IPS DF 6.9 (cell line): ENCODE results near the gene ADTRP.

Experiments
- DNase-seq: peaks from one replicate; pipeline ENCODE4 v3.0.0-alpha.2; 2013; ENCODE audit warnings: low read depth, low spot score
- H3K27ac ChIP-seq: one replicate; pipeline ENCODE4 v1.5.1; 2013; ENCODE audit warnings: low read length, control low read depth
- H3K27me3 ChIP-seq: 2 replicates; pipeline ENCODE4 v1.6.1; 2013; ENCODE audit warnings: mild to moderate bottlenecking, low read length; ENCODE audit not compliant: control insufficient read depth, insufficient read depth
- H3K36me3 ChIP-seq: 2 replicates; pipeline ENCODE4 v1.6.1; 2013; ENCODE audit warnings: low read length; ENCODE audit not compliant: control insufficient read depth, insufficient read depth
- H3K4me1 ChIP-seq: 2 replicates; pipeline ENCODE4 v1.6.1; 2013; ENCODE audit warnings: low read length; ENCODE audit not compliant: control insufficient read depth, insufficient read depth
- H3K4me3 ChIP-seq: 2 replicates; pipeline ENCODE4 v1.5.1; 2013; ENCODE audit warnings: mild to moderate bottlenecking, low read length
- H3K9me3 ChIP-seq: 2 replicates; pipeline ENCODE4 v1.6.1; 2013; ENCODE audit warnings: low read length, inconsistent platforms; ENCODE audit not compliant: control insufficient read depth, insufficient read depth
- WGBS: extraction: QIAGEN DNeasy Blood & Tissue Kit; methylation state at CpG from one replicate; pipeline ENCODE4 v1.1.7; 2013; ENCODE audit warnings: mixed read lengths, missing lambda C conversion rate; ENCODE audit not compliant: insufficient read length, insufficient coverage; 5-methylcytosine and 5-hydroxymethylcytosine counted together

The ADTRP gene

GRCh38 chr6:11758878-11759277 is 19.7 kb downstream of the ADTRP start:
- no peaks in the 10 kb centered on the region; the same call in 1 of the 2 replicates for H3K4me1 ChIP-seq
- no peaks in the 10 kb centered on the region for H3K9me3 ChIP-seq
- no peak overlapping the region for H3K4me3 ChIP-seq
- no peaks in the 10 kb centered on the region for H3K27me3 ChIP-seq
- 0 out of 2 replicates have a peak, but pooled peaks cover 2% of the 10 kb centered on the region for H3K36me3 ChIP-seq
- WGBS, result no CpG with 5 or more reads among the region's 4 CpGs
- DNase-seq, result no peak
- H3K27ac ChIP-seq, result no peak overlapping the region

DNA sequence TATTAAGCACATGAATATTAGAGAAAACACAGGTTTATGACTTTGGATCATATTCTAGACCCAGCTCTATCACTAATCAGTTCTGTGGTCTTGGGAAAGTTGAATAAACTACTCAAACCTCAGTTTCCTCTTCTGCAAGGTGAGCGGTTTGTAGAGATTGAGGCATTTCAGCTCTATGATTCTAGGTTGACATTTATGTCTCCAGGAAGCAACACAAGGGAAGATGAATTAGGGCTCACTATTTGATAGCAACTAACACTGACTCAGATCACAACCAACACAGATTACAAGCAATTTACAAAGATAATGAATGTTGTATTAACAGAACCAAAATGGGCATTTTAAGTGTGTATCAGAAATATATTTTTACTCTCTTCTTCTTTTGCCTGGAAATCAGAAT is 21.9 kb downstream of the ADTRP start:
- DNase-seq, result no peak
- Histone ChIP-seq H3K4me1 (no peaks in the 10 kb centered on the region; the same call in 1 of the 2 replicates), H3K9me3 (no peaks in the 10 kb centered on the region), H3K27me3 (no peaks in the 10 kb centered on the region), H3K36me3 (0 out of 2 replicates have a peak, but pooled peaks cover 2% of the 10 kb centered on the region), H3K27ac (no peak overlapping the region), H3K4me3 (no peak overlapping the region)
- no CpG with 5 or more reads among the region's 1 CpG for WGBS

DNA sequence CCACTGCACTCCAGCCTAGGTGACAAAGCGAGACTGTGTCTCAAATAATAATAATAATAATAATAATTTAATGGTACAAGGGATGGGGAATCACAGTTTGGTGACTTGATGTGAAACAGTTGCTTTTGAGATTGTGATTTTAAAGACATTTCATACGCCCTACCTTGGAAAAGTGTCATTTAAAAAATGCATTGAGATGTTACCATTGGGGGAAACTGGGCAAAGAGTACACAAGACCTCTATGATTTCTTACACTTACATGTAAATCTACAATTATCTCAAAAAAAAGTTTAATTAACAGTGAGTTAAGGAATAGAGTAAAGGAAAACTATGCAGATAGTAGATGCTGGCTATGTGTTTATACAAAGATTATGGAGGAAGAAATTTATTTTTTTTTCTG is 22.3 kb downstream of the ADTRP start:
- no peak overlapping the region for H3K4me3 ChIP-seq
- no peaks in the 10 kb centered on the region; the same call in 1 of the 2 replicates for H3K4me1 ChIP-seq
- WGBS, result no CpG with 5 or more reads among the region's 2 CpGs
- no peak for DNase-seq
- H3K27me3 ChIP-seq, result no peaks in the 10 kb centered on the region
- no peaks in the 10 kb centered on the region for H3K9me3 ChIP-seq
- no peak overlapping the region for H3K27ac ChIP-seq
- H3K36me3 ChIP-seq, result 0 out of 2 replicates have a peak, but pooled peaks cover 2% of the 10 kb centered on the region

DNA sequence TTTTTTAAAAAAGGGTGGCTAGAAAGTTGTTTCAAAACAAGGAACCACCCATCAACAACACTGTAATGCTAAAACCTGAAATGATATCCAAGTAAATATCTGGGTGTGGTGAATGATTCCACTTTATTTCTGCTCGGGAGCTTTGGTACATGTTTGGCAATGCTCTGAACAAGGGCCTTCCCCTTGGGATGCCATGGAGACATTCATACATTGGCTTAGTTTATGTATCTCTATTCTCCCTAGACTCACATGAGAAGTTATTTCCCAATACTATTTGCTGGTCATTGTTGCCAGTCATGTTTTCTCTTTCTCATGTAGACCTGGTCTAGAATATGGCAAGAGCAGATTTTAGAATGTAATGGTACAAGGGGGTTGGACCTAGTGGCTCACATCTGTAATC is 22.9 kb downstream of the ADTRP start:
- DNase-seq, result no peak
- 0 out of 2 replicates have a peak, but pooled peaks cover 2% of the 10 kb centered on the region for H3K36me3 ChIP-seq
- no peaks in the 10 kb centered on the region; the same call in 1 of the 2 replicates for H3K4me1 ChIP-seq
- H3K9me3 ChIP-seq, result no peaks in the 10 kb centered on the region
- no peak overlapping the region for H3K27ac ChIP-seq
- WGBS, result no CpG with 5 or more reads among the region's 1 CpG
- no peak overlapping the region for H3K4me3 ChIP-seq
- H3K27me3 ChIP-seq, result no peaks in the 10 kb centered on the region

GRCh38 chr6:11754625-11755271 is 23.9 kb downstream of the ADTRP start:
- H3K27me3 ChIP-seq, result no peaks in the 10 kb centered on the region

GRCh38 chr6:11753798-11754197 is 24.8 kb downstream of the ADTRP start:
- no CpG with 5 or more reads among the region's 4 CpGs for WGBS
- no peak overlapping the region for H3K27ac ChIP-seq
- no peaks in the 10 kb centered on the region for H3K4me1 ChIP-seq
- H3K9me3 ChIP-seq, result no peaks in the 10 kb centered on the region
- no peaks in the 10 kb centered on the region for H3K27me3 ChIP-seq
- no peaks in the 10 kb centered on the region for H3K36me3 ChIP-seq
- no peak overlapping the region for H3K4me3 ChIP-seq
- DNase-seq, result no peak

More at GRCh38 chr6:11754625-11755271, 23.9 kb downstream of the ADTRP start:
- Histone ChIP-seq H3K9me3 (no peaks in the 10 kb centered on the region), H3K4me1 (no peaks in the 10 kb centered on the region), H3K4me3 (no peak overlapping the region), H3K27ac (no peak overlapping the region), H3K36me3 (no peaks in the 10 kb centered on the region)
- no CpG with 5 or more reads among the region's 7 CpGs for WGBS
- no peak for DNase-seq

DNA sequence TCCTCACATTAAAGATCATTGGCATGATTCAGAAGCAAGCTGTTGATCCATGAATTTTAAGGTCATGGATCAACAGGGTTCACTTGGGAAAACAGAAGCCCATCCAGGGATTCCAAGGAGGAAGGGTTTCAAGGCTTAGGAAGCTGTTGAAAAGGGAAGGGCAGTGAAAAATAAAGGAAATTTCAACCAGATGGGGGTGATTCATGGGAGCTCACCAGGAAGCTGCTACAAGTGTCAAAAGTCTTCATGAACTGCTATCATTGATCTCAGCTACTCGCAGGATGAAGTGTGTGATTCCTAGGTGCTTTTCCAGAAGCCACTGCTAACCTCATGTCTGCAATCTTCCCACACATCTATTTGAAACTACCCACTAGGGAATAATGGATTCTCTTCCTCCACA is 26.2 kb downstream of the ADTRP start:
- Histone ChIP-seq H3K9me3 (no peaks in the 10 kb centered on the region), H3K4me3 (no peak overlapping the region), H3K36me3 (no peaks in the 10 kb centered on the region), H3K27ac (no peak overlapping the region), H3K4me1 (no peaks in the 10 kb centered on the region), H3K27me3 (no peaks in the 10 kb centered on the region)
- DNase-seq, result no peak
- WGBS, result no CpG with 5 or more reads among the region's 1 CpG

GRCh38 chr6:11750682-11751081 is 27.9 kb downstream of the ADTRP start:
- H3K9me3 ChIP-seq, result no peaks in the 10 kb centered on the region
- no peak overlapping the region for H3K4me3 ChIP-seq
- H3K36me3 ChIP-seq, result no peaks in the 10 kb centered on the region
- no peaks in the 10 kb centered on the region for H3K27me3 ChIP-seq
- WGBS, result no CpG with 5 or more reads among the region's 7 CpGs
- H3K27ac ChIP-seq, result no peak overlapping the region
- H3K4me1 ChIP-seq, result no peaks in the 10 kb centered on the region
- DNase-seq, result no peak

- H3K4me1 ChIP-seq, result no peaks in the 10 kb centered on the region
- no peak overlapping the region for H3K4me3 ChIP-seq
- no CpG with 5 or more reads among the region's 7 CpGs for WGBS
Observed at GRCh38 chr6:11748591-11749210, 29.9 kb downstream of the ADTRP start.

GRCh38 chr6:11747021-11747420 is 31.6 kb downstream of the ADTRP start:
- H3K27ac ChIP-seq, result no peak overlapping the region
- H3K4me3 ChIP-seq, result no peak overlapping the region
- no peaks in the 10 kb centered on the region for H3K4me1 ChIP-seq
- DNase-seq, result no peak
- no peaks in the 10 kb centered on the region for H3K27me3 ChIP-seq
- no CpG with 5 or more reads among the region's 3 CpGs for WGBS
- no peaks in the 10 kb centered on the region for H3K9me3 ChIP-seq
- no peaks in the 10 kb centered on the region for H3K36me3 ChIP-seq

More at GRCh38 chr6:11748591-11749210, 29.9 kb downstream of the ADTRP start:
- Histone ChIP-seq H3K27me3 (no peaks in the 10 kb centered on the region), H3K9me3 (no peaks in the 10 kb centered on the region), H3K36me3 (no peaks in the 10 kb centered on the region), H3K27ac (no peak overlapping the region)
- no peak for DNase-seq
